Aorta (tissue), 5 donors: ENCODE results near the gene FHAD1. TPM values are rescaled to one million over a fixed set of nuclear protein-coding genes. Genes with fewer than 3 reads are reported as not detected.

ENCODE experiments used
- ATAC-seq: fragments of 200-7000 bp; cut with Tn5 transposase; one replicate; pipeline ENCODE4 v1.9.1; 2022; ENCODE audit warnings: moderate library complexity; ENCODE audit not compliant: low FRiP score
- DNase-seq, 2 donors: peaks; one replicate each; pipeline ENCODE4 v3.0.0-alpha.2; 2020
- H3K27ac ChIP-seq, 2 donors: one replicate each; pipeline ENCODE4 v1.5.1; 2013; ENCODE audit warnings: low read length in 2 of 2, mild to moderate bottlenecking in 2 of 2, moderate library complexity in 2 of 2, control low read depth in 1 of 2, inconsistent platforms in 1 of 2, low read depth in 1 of 2
- H3K27me3 ChIP-seq, 2 donors: one replicate each; pipeline ENCODE4 v1.6.1; 2013; ENCODE audit warnings: control low read depth in 1 of 2, low read length in 1 of 2, mild to moderate bottlenecking in 1 of 2, moderate library complexity in 1 of 2; ENCODE audit not compliant: insufficient read depth in 2 of 2, control insufficient read depth in 1 of 2
- H3K36me3 ChIP-seq, 2 donors: one replicate each; pipeline ENCODE4 v1.6.1; 2013; ENCODE audit warnings: control low read depth in 1 of 2, low read length in 1 of 2, mild to moderate bottlenecking in 1 of 2; ENCODE audit not compliant: insufficient read depth in 2 of 2, control insufficient read depth in 1 of 2
- H3K4me1 ChIP-seq, 2 donors: one replicate each; pipeline ENCODE4 v1.6.1; 2013; ENCODE audit warnings: low read length in 2 of 2, control low read depth in 1 of 2, mild to moderate bottlenecking in 1 of 2, moderate library complexity in 1 of 2; ENCODE audit not compliant: insufficient read depth in 2 of 2, control insufficient read depth in 1 of 2
- H3K4me3 ChIP-seq, 2 donors: one replicate each; pipeline ENCODE4 v1.5.1; 2013; ENCODE audit warnings: low read length in 2 of 2, control low read depth in 1 of 2, mild to moderate bottlenecking in 1 of 2
- H3K9me3 ChIP-seq: one replicate; pipeline ENCODE4 v1.6.1; 2013; ENCODE audit warnings: mild to moderate bottlenecking, low read length; ENCODE audit not compliant: control insufficient read depth
- WGBS, 2 donors: extraction: QIAGEN DNeasy Blood & Tissue Kit; methylation state at CpG; one replicate each; pipeline ENCODE4 v1.1.7; 2013; 5-methylcytosine and 5-hydroxymethylcytosine counted together
- intact Hi-C, 2 donors: fragments of 100-400 bp; cut with DNase I; formaldehyde crosslinking; loops; one replicate each; pipeline versions ENCODE4 v1.14.2 to v1.15.0; 2022
- polyA plus RNA-seq, 2 donors: library from polyadenylated mRNA; stranded (reverse); fragments of 200-250 nt; gene quantifications; one replicate each; pipeline ENCODE4 v1.2.3, GENCODE V29; 2013
- total RNA-seq, 2 donors: library from RNA; stranded (reverse); fragmentation: NEBNext Ultra II Directional; extraction: Animal tissue kit (Norgen Biotek cat#: 25700); gene quantifications; one replicate each; pipeline ENCODE4 v1.2.1, GENCODE V29; 2021
- donor health status: healthy with polysubstance abuse.
- donor health status: Bipolar disorder and iron deficiency.
- donor health status: DM: no; HTN: no; CAD: no.
- donor health status: DM: no; HTN: no; CAD: no.
- donor health status: DM: yes; HTN: yes; CAD: no.

The FHAD1 gene
- total and polyA plus RNA-seq, 4 donors = 0.03 to 2.7 (median 0.32) TPM; not detected in 1

- Histone ChIP-seq H3K27ac (no peak overlapping the region), H3K36me3 (no peaks in the 10 kb centered on the region), H3K4me3 (no peak overlapping the region), H3K27me3 (no peaks in the 10 kb centered on the region), H3K4me1 (peaks cover 1 to 2% of the 10 kb centered on the region in 2 donors), H3K9me3 (no peaks in the 10 kb centered on the region)
- intact Hi-C loops = no loop called here
- 59 to 73% methylated on average over 4 of the region's 4 CpGs for WGBS, 2 donors
- ATAC-seq = no peak
- peak in 1 of 2 donors; percentile 2 for DNase-seq
These were observed 85.5 kb downstream of the FHAD1 start for GRCh38 chr1:15332525-15332924.

- H3K4me1 ChIP-seq = peaks cover 1 to 2% of the 10 kb centered on the region in 2 donors
- no peak for ATAC-seq
- no peak overlapping the region for H3K4me3 ChIP-seq
- no peaks in the 10 kb centered on the region for H3K9me3 ChIP-seq
- H3K27ac ChIP-seq = no peak overlapping the region
- peak in 1 of 2 donors; percentile 2 for DNase-seq
- no peaks in the 10 kb centered on the region for H3K36me3 ChIP-seq
- whole genome bisulfite sequencing, 2 donors = 92 to 95% methylated on average over 11 of the region's 11 CpGs
- no peaks in the 10 kb centered on the region for H3K27me3 ChIP-seq
- intact Hi-C loops = no loop called here
These were observed 86.1 kb downstream of the FHAD1 start for GRCh38 chr1:15332952-15333715.

GRCh38 chr1:15334995-15335394 lies 88.0 kb downstream of the FHAD1 start:
- H3K27ac ChIP-seq = no peak overlapping the region
- ATAC-seq (no peak), DNase-seq (no peak)
- 94 to 95% methylated on average over 10 of the region's 10 CpGs for WGBS, 2 donors
- no peaks in the 10 kb centered on the region for H3K27me3 ChIP-seq
- H3K36me3 ChIP-seq = no peaks in the 10 kb centered on the region
- no peak overlapping the region for H3K4me3 ChIP-seq
- no peaks in the 10 kb centered on the region for H3K9me3 ChIP-seq
- intact Hi-C loops = loop anchor here (5.0 kb wide), 1 partner anchor 72 kb away; the partner anchor contains the start of gene EFHD2 (in 2 of the 2)
- peaks cover 0 to 2% of the 10 kb centered on the region in 2 donors for H3K4me1 ChIP-seq

GRCh38 chr1:15336866-15337265 lies 89.8 kb downstream of the FHAD1 start:
- no peak overlapping the region for H3K27ac ChIP-seq
- DNase-seq (peak in 1 of 2 donors; percentile 77), ATAC-seq (peak; percentile 10)
- H3K4me3 ChIP-seq = no peak overlapping the region
- WGBS, 2 donors = 50 to 65% methylated on average over 7 of the region's 7 CpGs
- no peaks in the 10 kb centered on the region for H3K36me3 ChIP-seq
- peaks cover 0 to 2% of the 10 kb centered on the region in 2 donors for H3K4me1 ChIP-seq
- H3K27me3 ChIP-seq = no peaks in the 10 kb centered on the region
- H3K9me3 ChIP-seq = no peaks in the 10 kb centered on the region
- intact Hi-C loops = loop anchor here (5.0 kb wide), 1 partner anchor 70 kb away; the partner anchor contains the start of gene EFHD2 (in 2 of the 2)

GRCh38 chr1:15337656-15338402 lies 90.8 kb downstream of the FHAD1 start:
- peak overlapping the region in 1 of 2 donors; percentile 2 for H3K27ac ChIP-seq
- 11 to 12% methylated on average over 17 of the region's 17 CpGs for WGBS, 2 donors
- intact Hi-C loops = loop anchor here (5.0 kb wide), 1 partner anchor 69 kb away; the partner anchor contains the start of gene EFHD2 (in 2 of the 2)
- ATAC-seq (peak; percentile 90), DNase-seq (peak; percentile 73 to 76)
- H3K36me3 ChIP-seq = no peaks in the 10 kb centered on the region
- no peaks in the 10 kb centered on the region for H3K9me3 ChIP-seq
- no peaks in the 10 kb centered on the region for H3K27me3 ChIP-seq
- peaks cover 0 to 2% of the 10 kb centered on the region in 2 donors for H3K4me1 ChIP-seq
- no peak overlapping the region for H3K4me3 ChIP-seq

GRCh38 chr1:15339570-15339969 lies 92.5 kb downstream of the FHAD1 start:
- peaks cover 0 to 2% of the 10 kb centered on the region in 2 donors for H3K4me1 ChIP-seq
- ATAC-seq (no peak), DNase-seq (peak in 1 of 2 donors; percentile 5)
- no peak overlapping the region for H3K4me3 ChIP-seq
- WGBS, 2 donors = 96 to 98% methylated on average over 4 of the region's 4 CpGs
- no peaks in the 10 kb centered on the region for H3K27me3 ChIP-seq
- H3K27ac ChIP-seq = no peak overlapping the region
- intact Hi-C loops = loop anchor here (5.0 kb wide), 1 partner anchor 68 kb away; the partner anchor contains the start of gene EFHD2 (in 2 of the 2)
- H3K36me3 ChIP-seq = no peaks in the 10 kb centered on the region
- no peaks in the 10 kb centered on the region for H3K9me3 ChIP-seq

- WGBS, 2 donors = 88 to 91% methylated on average over 2 of the region's 2 CpGs
- peaks cover 0 to 2% of the 10 kb centered on the region in 2 donors for H3K4me1 ChIP-seq
- no peak overlapping the region for H3K27ac ChIP-seq
- H3K4me3 ChIP-seq = no peak overlapping the region
- DNase-seq (no peak), ATAC-seq (no peak)
- no peaks in the 10 kb centered on the region for H3K36me3 ChIP-seq
- H3K9me3 ChIP-seq = no peaks in the 10 kb centered on the region
- no peaks in the 10 kb centered on the region for H3K27me3 ChIP-seq
- intact Hi-C loops = no loop called here
These were observed 94.2 kb downstream of the FHAD1 start for GRCh38 chr1:15341228-15341627.

- ATAC-seq = no peak
- Histone ChIP-seq H3K27ac (peak overlapping the region in 1 of 2 donors; percentile 72), H3K4me1 (peaks cover 0 to 2% of the 10 kb centered on the region in 2 donors), H3K27me3 (no peaks in the 10 kb centered on the region), H3K9me3 (no peaks in the 10 kb centered on the region), H3K36me3 (no peaks in the 10 kb centered on the region), H3K4me3 (no peak overlapping the region)
- peak in 1 of 2 donors; percentile 19 for DNase-seq
- WGBS, 2 donors = 43 to 49% methylated on average over 12 of the region's 12 CpGs
- intact Hi-C loops = no loop called here
These were observed 94.8 kb downstream of the FHAD1 start for GRCh38 chr1:15341634-15342407.
